Cardiac septum (tissue), 1 donor: ENCODE results near the gene FMO4. TPM values are rescaled to one million over a fixed set of nuclear protein-coding genes. Genes with fewer than 3 reads are reported as not detected.
"Not testable (repeated sequence)": the region's sequence is repeated elsewhere in the genome, so short reads cannot be mapped to it uniquely, and the experiment has no call there.

ENCODE experiments used
- DNase-seq: peaks from one replicate; pipeline ENCODE4 v3.0.0-alpha.2; 2020; ENCODE audit warnings: low spot score
- intact Hi-C: fragments of 100-400 bp; cut with DNase I; formaldehyde crosslinking; loops from one replicate; pipeline ENCODE4 v1.14.0; 2022
- total RNA-seq: library from RNA; stranded (reverse); fragmentation: NEBNext Ultra II Directional; extraction: Animal tissue kit (Norgen Biotek cat#: 25700); gene quantifications from one replicate; pipeline ENCODE4 v1.2.1, GENCODE V29; 2021
- donor health status: DM: no; HTN: no; CAD: no.

FMO4 gene
- total RNA-seq, 1 donor from 2014 or later = 5.3 TPM

DNA sequence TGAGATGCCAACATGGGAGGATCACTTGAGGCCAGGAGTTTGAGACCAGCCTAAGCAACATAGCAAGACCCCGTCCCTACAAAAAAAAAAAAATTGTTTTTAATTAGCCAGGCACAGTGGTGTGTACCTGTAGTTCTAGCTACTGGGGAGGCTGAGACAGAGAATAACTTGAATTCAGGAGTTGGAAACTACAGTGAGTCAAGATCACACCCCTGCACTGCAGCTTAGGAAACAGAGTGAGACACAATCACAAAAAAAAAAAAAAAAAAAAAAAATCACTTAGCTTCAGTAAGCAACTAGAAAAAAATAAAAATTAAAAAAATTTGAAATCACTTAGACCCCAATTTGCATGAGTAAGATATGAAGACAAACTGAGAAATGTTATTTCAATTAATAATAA lies 53.5 kb downstream of the FMO4 start:
- DNase-seq = no peak
- intact Hi-C loops = no loop called here

GRCh38 chr1:171372418-171373084 lies 58.6 kb downstream of the FMO4 start:
- no peak for DNase-seq
- intact Hi-C loops = no loop called here

DNA sequence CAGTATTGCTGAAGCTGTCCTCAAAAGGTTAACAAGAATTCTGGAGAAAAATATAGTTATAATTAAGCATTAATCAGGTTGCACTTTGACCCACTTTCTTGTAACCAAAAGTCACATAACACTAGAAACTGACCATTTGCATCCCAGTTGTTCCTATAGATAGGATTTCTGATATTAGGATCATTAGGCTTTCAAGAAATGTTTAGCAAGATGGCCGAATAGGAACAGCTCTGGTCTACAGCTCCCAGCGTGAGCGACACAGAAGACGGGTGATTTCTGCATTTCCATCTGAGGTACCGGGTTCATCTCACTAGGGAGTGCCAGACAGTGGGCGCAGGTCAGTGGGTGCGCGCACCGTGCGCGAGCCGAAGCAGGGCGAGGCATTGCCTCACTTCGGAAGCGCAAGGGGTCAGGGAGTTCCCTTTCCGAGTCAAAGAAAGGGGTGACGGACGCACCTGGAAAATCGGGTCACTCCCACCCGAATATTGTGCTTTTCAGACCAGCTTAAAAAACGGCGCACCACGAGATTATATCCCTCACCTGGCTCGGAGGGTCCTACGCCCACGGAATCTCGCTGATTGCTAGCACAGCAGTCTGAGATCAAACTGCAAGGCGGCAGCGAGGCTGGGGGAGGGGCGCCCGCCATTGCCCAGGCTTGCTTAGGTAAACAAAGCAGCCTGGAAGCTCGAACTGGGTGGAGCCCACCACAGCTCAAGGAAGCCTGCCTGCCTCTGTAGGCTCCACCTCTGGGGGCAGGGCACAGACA lies 59.6 kb downstream of the FMO4 start:
- DNase-seq, intact Hi-C loops: not testable (repeated sequence)

DNA sequence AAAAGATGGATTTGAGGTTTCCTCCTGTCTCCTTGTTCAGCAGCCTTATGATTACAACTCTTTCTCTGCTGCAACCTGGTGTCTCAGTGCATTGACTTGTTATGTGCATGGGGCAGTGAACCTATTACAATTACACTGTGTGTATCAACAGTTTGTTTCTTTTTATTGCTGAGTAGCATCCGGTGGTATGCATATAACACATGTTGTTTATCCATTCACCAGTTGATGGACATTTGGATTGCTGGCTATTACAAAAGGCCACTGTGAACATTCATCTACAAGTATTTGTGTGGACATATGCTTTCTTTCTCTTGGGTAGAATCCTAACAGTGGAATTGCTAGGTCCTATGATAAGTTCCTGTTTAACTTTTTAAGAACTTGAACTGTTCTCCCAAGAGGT lies 65.9 kb downstream of the FMO4 start:
- intact Hi-C loops = no loop called here
- no peak for DNase-seq

- intact Hi-C loops = no loop called here
- DNase-seq = no peak
Observed at GRCh38 chr1:171381866-171382210, 67.9 kb downstream of the FMO4 start.

DNA sequence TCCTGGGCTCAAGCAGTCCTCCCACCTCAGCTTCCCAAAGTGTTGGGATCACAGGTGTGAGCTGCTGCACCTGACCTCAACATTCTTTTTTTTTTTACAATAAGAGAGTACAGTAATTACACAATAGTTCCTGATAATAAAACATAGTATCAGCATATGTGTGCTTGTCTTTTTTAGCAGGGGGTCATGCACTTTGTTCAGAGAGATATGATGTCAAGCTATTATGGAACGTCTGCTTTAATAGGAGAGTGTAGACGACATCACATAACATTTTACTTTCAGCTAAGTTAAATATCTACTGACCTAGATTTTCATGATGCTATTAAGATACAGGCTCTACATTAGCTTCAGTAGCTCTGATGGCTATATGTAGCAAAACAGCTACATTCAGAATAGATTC lies 70.5 kb downstream of the FMO4 start:
- intact Hi-C loops = no loop called here
- no peak for DNase-seq

GRCh38 chr1:171389171-171389570 lies 75.2 kb downstream of the FMO4 start:
- DNase-seq = no peak
- intact Hi-C loops = no loop called here

DNA sequence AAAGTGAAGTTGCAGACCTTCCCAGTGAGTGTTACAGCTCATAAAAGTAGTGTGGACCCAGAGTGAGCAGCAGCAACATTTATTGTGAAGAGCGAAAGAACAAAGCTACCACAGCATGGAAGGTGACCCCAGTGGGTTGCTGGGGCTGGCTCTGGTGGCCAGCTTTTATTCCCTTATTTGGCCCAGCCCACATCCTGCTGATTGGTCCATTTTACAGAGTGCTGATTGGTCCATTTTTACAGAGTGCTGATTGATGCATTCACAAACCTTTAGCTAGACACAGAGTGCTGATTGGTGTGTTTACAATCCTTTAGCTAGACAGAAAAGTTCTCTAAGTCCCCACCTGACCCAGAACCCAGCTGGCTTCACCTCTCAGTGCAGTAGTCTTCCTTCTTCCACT lies 76.8 kb downstream of the FMO4 start:
- intact Hi-C loops, DNase-seq: not testable (repeated sequence)

Other genes starting within 250 kb of the FMO4 start
- 1.2 TPM for gene FMO3, start 223.3 kb upstream of the FMO4 start, total RNA-seq
- 19.8 TPM for gene FMO2, start 128.9 kb upstream of the FMO4 start, total RNA-seq
- gene FMO1, start 65.7 kb upstream of the FMO4 start, total RNA-seq = 1.3 TPM
- 68.6 TPM for gene PRRC2C, start 171.3 kb downstream of the FMO4 start, total RNA-seq